SK-N-SH treated with all-trans-retinoic acid at 6 μM for 48 hours (cell line): ENCODE measurements around the gene FES.

ENCODE experiments used
- ATAC-seq: fragments of 200-7000 bp; cut with Tn5 transposase; 3 replicates; pipeline ENCODE4 v1.9.1; 2020; ENCODE audit warnings: mild to moderate bottlenecking, moderate library complexity
- ARNTL ChIP-seq: fragments of 450-650 bp; formaldehyde crosslinking; IDR thresholded peaks from 2 replicates; pipeline ENCODE4 v1.5.0; 2020; ENCODE audit warnings: low read depth, mild to moderate bottlenecking, moderate library complexity, borderline replicate concordance
- BACH2 ChIP-seq: fragments of 250-450 bp; sonication (Bioruptor Pico); IDR thresholded peaks from 2 replicates; pipeline ENCODE4 v1.9.0; 2021; ENCODE audit warnings: mild to moderate bottlenecking, borderline replicate concordance
- CREB5 ChIP-seq: fragments of 250-450 bp; sonication (Bioruptor Pico); IDR thresholded peaks from 2 replicates; pipeline ENCODE4 v1.5.1; 2020; ENCODE audit warnings: low read depth, mild to moderate bottlenecking, moderate library complexity
- CSDC2 ChIP-seq: fragments of 250-450 bp; sonication (Bioruptor Pico); IDR thresholded peaks from 2 replicates; pipeline ENCODE4 v1.5.0; 2020; ENCODE audit warnings: mild to moderate bottlenecking, moderate library complexity
- CSRNP3 ChIP-seq: fragments of 250-450 bp; sonication (Bioruptor Pico); IDR thresholded peaks from 2 replicates; pipeline ENCODE4 v1.5.1; 2021; ENCODE audit warnings: mild to moderate bottlenecking, moderate library complexity
- ISL1 ChIP-seq: fragments of 250-450 bp; sonication (Bioruptor Pico); IDR thresholded peaks from 2 replicates; pipeline ENCODE4 v2.1.2; 2022; ENCODE audit warnings: mild to moderate bottlenecking, moderate library complexity
- OSR1 ChIP-seq: fragments of 250-450 bp; sonication (Bioruptor Pico); IDR thresholded peaks from 2 replicates; pipeline ENCODE4 v1.8.0; 2022; ENCODE audit warnings: moderate library complexity, mild to moderate bottlenecking, inconsistent platforms
- PATZ1 ChIP-seq: fragments of 250-450 bp; sonication (Bioruptor Pico); IDR thresholded peaks from 2 replicates; pipeline ENCODE4 v1.8.0; 2020; ENCODE audit warnings: mild to moderate bottlenecking, moderate library complexity, borderline replicate concordance
- POU6F1 ChIP-seq: fragments of 250-450 bp; sonication (Bioruptor Pico); IDR thresholded peaks from 2 replicates; pipeline ENCODE4 v1.8.0; 2021; ENCODE audit warnings: low read depth, mild to moderate bottlenecking, moderate library complexity, borderline replicate concordance
- PPARA ChIP-seq: fragments of 250-450 bp; sonication (Bioruptor Pico); IDR thresholded peaks from 2 replicates; pipeline ENCODE4 v1.5.0; 2020; ENCODE audit warnings: mild to moderate bottlenecking, borderline replicate concordance
- RARB ChIP-seq: fragments of 250-450 bp; sonication (Bioruptor Pico); IDR thresholded peaks from 2 replicates; pipeline ENCODE4 v1.8.0; 2021; ENCODE audit warnings: mild to moderate bottlenecking, moderate library complexity
- TCF4 ChIP-seq: fragments of 250-450 bp; sonication (Bioruptor Pico); IDR thresholded peaks from 2 replicates; pipeline ENCODE4 v1.8.0; 2021; ENCODE audit warnings: mild to moderate bottlenecking, moderate library complexity, borderline replicate concordance
- TSHZ2 ChIP-seq: fragments of 250-450 bp; sonication (Bioruptor Pico); IDR thresholded peaks from 2 replicates; pipeline ENCODE4 v1.5.0; 2020; ENCODE audit warnings: mild to moderate bottlenecking, moderate library complexity
- ZC3H10 ChIP-seq: fragments of 250-450 bp; sonication (Bioruptor Pico); IDR thresholded peaks from 2 replicates; pipeline ENCODE4 v1.5.1; 2021; ENCODE audit warnings: mild to moderate bottlenecking, moderate library complexity
- ZFP3 ChIP-seq: fragments of 250-450 bp; sonication (Bioruptor Pico); IDR thresholded peaks from 2 replicates; pipeline ENCODE4 v1.5.0; 2020; ENCODE audit warnings: mild to moderate bottlenecking, moderate library complexity
- ZFP30 ChIP-seq: fragments of 450-650 bp; formaldehyde crosslinking; IDR thresholded peaks from 2 replicates; pipeline ENCODE4 v1.5.0; 2022; ENCODE audit warnings: mild to moderate bottlenecking, moderate library complexity
- ZNF565 ChIP-seq: fragments of 450-650 bp; formaldehyde crosslinking; conservative IDR thresholded peaks from 2 replicates; pipeline ENCODE4 v1.5.0; 2020; ENCODE audit warnings: low read depth, mild to moderate bottlenecking, moderate library complexity
- ZNF70 ChIP-seq: fragments of 450-650 bp; formaldehyde crosslinking; IDR thresholded peaks from 2 replicates; pipeline ENCODE4 v1.5.0; 2020; ENCODE audit warnings: mild to moderate bottlenecking, moderate library complexity
- ZNF8 ChIP-seq: fragments of 450-650 bp; formaldehyde crosslinking; IDR thresholded peaks from 2 replicates; pipeline ENCODE4 v1.5.0; 2020; ENCODE audit warnings: mild to moderate bottlenecking, moderate library complexity

FES gene

GRCh38 chr15:90880381-90881145 is 3.7 kb upstream of the FES start:
- no peak for ATAC-seq
- TF ChIP-seq RARB (no peak), ZNF70 (CRISPR knock-in tag) (no peak), ZC3H10 (no peak), PATZ1 (CRISPR knock-in tag) (no peak), ISL1 (no peak), BACH2 (no peak), TCF4 (no peak), OSR1 (no peak)
- TF ChIP-seq, all 23 proteins: peak for 0

GRCh38 chr15:90881181-90881977 is 2.9 kb upstream of the FES start:
- ATAC-seq: no peak
- TF ChIP-seq TSHZ2 (CRISPR knock-in tag) (no peak), ZNF565 (no peak), PPARA (CRISPR knock-in tag) (no peak), BACH2 (no peak), CREB5 (CRISPR knock-in tag) (no peak), ZC3H10 (no peak), CSRNP3 (CRISPR knock-in tag) (no peak), POU6F1 (CRISPR knock-in tag) (no peak), PATZ1 (CRISPR knock-in tag) (no peak), CSDC2 (CRISPR knock-in tag) (no peak), ISL1 (no peak), ZFP30 (CRISPR knock-in tag) (no peak), ZFP3 (CRISPR knock-in tag) (no peak), ZNF8 (no peak), ARNTL (CRISPR knock-in tag) (no peak)
- TF ChIP-seq, all 23 proteins: peak for 0
